HEK293T (cell line): Measurements from ENCODE around the gene SLA2.

Source experiments
- ARNT ChIP-seq: fragments of 450-650 bp; IDR thresholded peaks from 2 replicates; pipeline ENCODE4 v1.6.1; 2017; ENCODE audit warnings: mild to moderate bottlenecking
- FOXA1 ChIP-seq: fragments of 450-650 bp; IDR thresholded peaks from 2 replicates; pipeline ENCODE4 v1.6.1; 2016; ENCODE audit warnings: mild to moderate bottlenecking
- FOXK2 ChIP-seq: fragments of 450-650 bp; IDR thresholded peaks from 2 replicates; pipeline ENCODE4 v1.6.1; 2016; ENCODE audit warnings: mild to moderate bottlenecking
- L3MBTL2 ChIP-seq: fragments of 450-650 bp; conservative IDR thresholded peaks from 2 replicates; pipeline ENCODE4 v1.6.1; 2016; ENCODE audit warnings: mild to moderate bottlenecking
- SP1 ChIP-seq: fragments of 450-650 bp; IDR thresholded peaks from 2 replicates; pipeline ENCODE4 v1.6.1; 2017
- SUZ12 ChIP-seq: fragments of 450-650 bp; IDR thresholded peaks from 2 replicates; pipeline ENCODE4 v1.6.1; 2016; ENCODE audit warnings: mild to moderate bottlenecking
- ZNF384 ChIP-seq: fragments of 450-650 bp; IDR thresholded peaks from 2 replicates; pipeline ENCODE4 v1.6.1; 2016

GRCh38 chr20:36654506-36654905, 8.5 kb upstream of the SLA2 start:
- TF ChIP-seq SUZ12 (no peak), SP1 (no peak), FOXA1 (no peak), FOXK2 (no peak), ARNT (no peak), ZNF384 (no peak), L3MBTL2 (no peak)
